ENCODE data around the gene MRPL24.

Gene MRPL24

GRCh38 chr1:156704930-156705320 lies 36.0 kb downstream of the MRPL24 start (continued):
- peak; percentile 85; the same call in 1 of the 2 replicates for TF ChIP-seq POU6F1 (CRISPR knock-in tag; IDR thresholded peaks at IDR 0.05; ENCODE audit: borderline replicate concordance, low read depth)
- TF ChIP-seq PATZ1 (CRISPR knock-in tag; IDR thresholded peaks at IDR 0.05; ENCODE audit: borderline replicate concordance): peak; percentile 57
- no peak for TF ChIP-seq OSR1 (CRISPR knock-in tag; IDR thresholded peaks at IDR 0.05)
- no peak for TF ChIP-seq TSHZ2 (CRISPR knock-in tag; IDR thresholded peaks at IDR 0.05)
- no peak for TF ChIP-seq GLIS3 (CRISPR knock-in tag; IDR thresholded peaks at IDR 0.05)
- TF ChIP-seq PPARA (CRISPR knock-in tag; IDR thresholded peaks at IDR 0.05; ENCODE audit: borderline replicate concordance): no peak
- TF ChIP-seq ZNF8 (CRISPR knock-in tag; IDR thresholded peaks at IDR 0.05): no peak
- no peak for TF ChIP-seq BACH2 (CRISPR knock-in tag; IDR thresholded peaks at IDR 0.05; ENCODE audit: borderline replicate concordance)
- no peak for TF ChIP-seq TOX (CRISPR knock-in tag; IDR thresholded peaks at IDR 0.05; ENCODE audit: borderline replicate concordance)

- ATAC-seq: no peak
- TF ChIP-seq POU6F1 (CRISPR knock-in tag; IDR thresholded peaks at IDR 0.05; ENCODE audit: borderline replicate concordance, low read depth) (no peak), TOX (CRISPR knock-in tag; IDR thresholded peaks at IDR 0.05; ENCODE audit: borderline replicate concordance) (peak; percentile 19; the same call in 1 of the 2 replicates)
Measured at GRCh38 chr1:156704166-156704711, 36.6 kb downstream of the MRPL24 start.

GRCh38 chr1:156703741-156704140 lies 37.1 kb downstream of the MRPL24 start:
- ATAC-seq: peak; percentile 14

GRCh38 chr1:156703336-156703735 lies 37.6 kb downstream of the MRPL24 start:
- ATAC-seq: no peak
- TF ChIP-seq ARNTL (CRISPR knock-in tag; IDR thresholded peaks at IDR 0.05; ENCODE audit: borderline replicate concordance, low read depth) (no peak), ZNF565 (CRISPR knock-in tag; conservative IDR thresholded peaks at IDR 0.05; ENCODE audit: low read depth) (no peak), CSDC2 (CRISPR knock-in tag; IDR thresholded peaks at IDR 0.05) (no peak), GLIS3 (CRISPR knock-in tag; IDR thresholded peaks at IDR 0.05) (no peak), CSRNP3 (CRISPR knock-in tag; IDR thresholded peaks at IDR 0.05) (no peak), OSR1 (CRISPR knock-in tag; IDR thresholded peaks at IDR 0.05) (no peak), CREB5 (CRISPR knock-in tag; IDR thresholded peaks at IDR 0.05; ENCODE audit: low read depth) (no peak), PATZ1 (CRISPR knock-in tag; IDR thresholded peaks at IDR 0.05; ENCODE audit: borderline replicate concordance) (no peak), ZFP30 (CRISPR knock-in tag; IDR thresholded peaks at IDR 0.05) (no peak), TOX (CRISPR knock-in tag; IDR thresholded peaks at IDR 0.05; ENCODE audit: borderline replicate concordance) (no peak), ZFP3 (CRISPR knock-in tag; IDR thresholded peaks at IDR 0.05) (no peak), ESRRG (CRISPR knock-in tag; IDR thresholded peaks at IDR 0.05) (no peak), BACH2 (CRISPR knock-in tag; IDR thresholded peaks at IDR 0.05; ENCODE audit: borderline replicate concordance) (no peak), TCF4 (CRISPR knock-in tag; IDR thresholded peaks at IDR 0.05; ENCODE audit: borderline replicate concordance) (no peak), TSHZ2 (CRISPR knock-in tag; IDR thresholded peaks at IDR 0.05) (no peak)

More at GRCh38 chr1:156703741-156704140, 37.1 kb downstream of the MRPL24 start:
- TF ChIP-seq ZNF565 (CRISPR knock-in tag; conservative IDR thresholded peaks at IDR 0.05; ENCODE audit: low read depth) (no peak), ZNF70 (CRISPR knock-in tag; IDR thresholded peaks at IDR 0.05) (0 out of 2 replicates have a peak, but pooled peaks have one; percentile 11)

Data from SK-N-SH treated with all-trans-retinoic acid at 6 μM for 48 hours (cell line).